Breast epithelium (tissue), 4 donors: Measurements from ENCODE around the gene CRTAC1. TPM values are rescaled to one million over a fixed set of nuclear protein-coding genes. Genes with fewer than 3 reads are reported as not detected.

Source experiments
- DNase-seq, 2 donors: peaks; one replicate each; pipeline ENCODE4 v3.0.0-alpha.2; 2019; ENCODE audit warnings: low spot score in 2 of 2
- H3K27ac ChIP-seq, 2 donors: fragments of 200-600 bp; sonication (generic) in 1 of 2; one replicate each; pipeline ENCODE4 v1.5.1; 2016 to 2019; ENCODE audit warnings: mild to moderate bottlenecking in 1 of 2
- H3K27me3 ChIP-seq, 2 donors: fragments of 200-600 bp; sonication (generic) in 1 of 2; one replicate each; pipeline versions ENCODE4 v1.5.1 to v1.6.0; 2017 to 2019; ENCODE audit warnings: control low read depth in 1 of 2, mild to moderate bottlenecking in 1 of 2
- H3K36me3 ChIP-seq: fragments of 200-600 bp; one replicate; pipeline ENCODE4 v1.5.1; 2019
- H3K4me1 ChIP-seq, 2 donors: fragments of 200-600 bp; sonication (generic); one replicate each; pipeline ENCODE4 v1.5.1; 2016 to 2019; ENCODE audit warnings: control low read depth in 1 of 2
- H3K4me3 ChIP-seq, 3 donors: fragments of 200-600 bp; sonication (generic); 1 replicate in 2 of 3; 2 replicates in 1 of 3; pipeline ENCODE4 v1.5.1; 2016 to 2019; ENCODE audit warnings: mild to moderate bottlenecking in 3 of 3, moderate library complexity in 2 of 3
- H3K9me3 ChIP-seq, 2 donors: fragments of 200-600 bp; sonication (generic) in 1 of 2; one replicate each; pipeline ENCODE4 v1.5.1; 2016 to 2019; ENCODE audit warnings: control low read depth in 1 of 2
- CTCF ChIP-seq, 3 donors: fragments of 450-650 bp; IDR thresholded peaks; one replicate each; pipeline ENCODE4 v1.5.1; 2016 to 2017; ENCODE audit warnings: antibody characterized with exemption in 3 of 3, mild to moderate bottlenecking in 3 of 3, moderate library complexity in 3 of 3
- POLR2A ChIP-seq: fragments of 450-650 bp; IDR thresholded peaks from one replicate; pipeline ENCODE4 v1.6.1; 2016; ENCODE audit warnings: antibody characterized with exemption, mild to moderate bottlenecking, moderate library complexity
- POLR2AphosphoS5 ChIP-seq, 3 donors: sonication (generic); formaldehyde crosslinking; IDR thresholded peaks; one replicate each; pipeline ENCODE4 v1.6.1; 2017; ENCODE audit warnings: antibody characterized with exemption in 3 of 3
- intact Hi-C: fragments of 100-400 bp; cut with DNase I; formaldehyde crosslinking; loops from one replicate; pipeline ENCODE4 v1.15.1; 2023; ENCODE audit warnings: low total_unique reads
- total RNA-seq, 3 donors: library from RNA; depleted of rRNA; stranded (reverse); fragments of >200 nt; gene quantifications; one replicate each; pipeline ENCODE4 v1.1.0, GENCODE V29; 2016

The CRTAC1 gene
- total RNA-seq, 3 donors from 2014 or later: 1.6 to 4.7 (median 1.9) TPM

GRCh38 chr10:97924678-97925077 lies 105.7 kb downstream of the CRTAC1 start:
- Histone ChIP-seq H3K4me3 (no peak overlapping the region), H3K36me3 (no peaks in the 10 kb centered on the region), H3K27ac (no peak overlapping the region), H3K9me3 (no peaks in the 10 kb centered on the region), H3K27me3 (peaks cover 0 to 16% of the 10 kb centered on the region in 2 donors), H3K4me1 (peaks cover 0 to 9% of the 10 kb centered on the region in 2 donors)
- no peak for TF ChIP-seq POLR2A
- no peak for TF ChIP-seq POLR2AphosphoS5 (IDR thresholded peaks at IDR 0.05)
- no peak for TF ChIP-seq CTCF (IDR thresholded peaks at IDR 0.05)
- intact Hi-C loops: no loop called here
- no peak for DNase-seq

GRCh38 chr10:97923476-97923875 lies 106.9 kb downstream of the CRTAC1 start:
- no peak overlapping the region for H3K27ac ChIP-seq
- no peak for TF ChIP-seq CTCF (IDR thresholded peaks at IDR 0.05)
- H3K36me3 ChIP-seq: no peaks in the 10 kb centered on the region
- no peak for DNase-seq
- peaks cover 0 to 16% of the 10 kb centered on the region in 2 donors for H3K27me3 ChIP-seq
- intact Hi-C loops: no loop called here
- no peaks in the 10 kb centered on the region for H3K9me3 ChIP-seq
- no peak overlapping the region for H3K4me3 ChIP-seq
- H3K4me1 ChIP-seq: peaks cover 0 to 9% of the 10 kb centered on the region in 2 donors

- H3K4me1 ChIP-seq: peaks cover 0 to 9% of the 10 kb centered on the region in 2 donors
Measured at GRCh38 chr10:97923057-97923456, 107.4 kb downstream of the CRTAC1 start.

GRCh38 chr10:97922022-97922758 lies 108.2 kb downstream of the CRTAC1 start:
- Histone ChIP-seq H3K9me3 (no peaks in the 10 kb centered on the region), H3K4me3 (no peak overlapping the region), H3K4me1 (peaks cover 0 to 10% of the 10 kb centered on the region in 2 donors), H3K27ac (peak overlapping the region; percentile 3 to 86), H3K27me3 (peaks cover 0 to 8% of the 10 kb centered on the region in 2 donors), H3K36me3 (no peaks in the 10 kb centered on the region)
- peak in 1 of 2 donors; percentile 71 for DNase-seq
- TF ChIP-seq POLR2AphosphoS5 (IDR thresholded peaks at IDR 0.05) (no peak), CTCF (IDR thresholded peaks at IDR 0.05) (no peak), POLR2A (no peak)
- intact Hi-C loops: no loop called here

More at GRCh38 chr10:97923057-97923456, 107.4 kb downstream of the CRTAC1 start:
- H3K36me3 ChIP-seq: no peaks in the 10 kb centered on the region
- peak overlapping the region in 1 of 2 donors; percentile 86 for H3K27ac ChIP-seq
- intact Hi-C loops: no loop called here
- H3K9me3 ChIP-seq: no peaks in the 10 kb centered on the region
- H3K27me3 ChIP-seq: peaks cover 0 to 14% of the 10 kb centered on the region in 2 donors
- H3K4me3 ChIP-seq: no peak overlapping the region
- TF ChIP-seq CTCF (IDR thresholded peaks at IDR 0.05): no peak
- no peak for TF ChIP-seq POLR2A
- TF ChIP-seq POLR2AphosphoS5 (IDR thresholded peaks at IDR 0.05): no peak
- no peak for DNase-seq

GRCh38 chr10:97921581-97922021 lies 108.8 kb downstream of the CRTAC1 start:
- peak in 1 of 2 donors; percentile 52 for DNase-seq
- intact Hi-C loops: no loop called here
- Histone ChIP-seq H3K36me3 (no peaks in the 10 kb centered on the region), H3K27me3 (peaks cover 0 to 8% of the 10 kb centered on the region in 2 donors), H3K27ac (peak overlapping the region in 1 of 2 donors; percentile 86), H3K4me1 (peaks cover 0 to 16% of the 10 kb centered on the region in 2 donors), H3K4me3 (no peak overlapping the region), H3K9me3 (no peaks in the 10 kb centered on the region)
- no peak for TF ChIP-seq POLR2A
- TF ChIP-seq POLR2AphosphoS5 (IDR thresholded peaks at IDR 0.05): no peak
- TF ChIP-seq CTCF (IDR thresholded peaks at IDR 0.05): no peak
